Epidermal melanocyte (primary cell): ENCODE results near the gene EIF5.
A peak's percentile ranks its signal among the peaks of the same experiment; 100 is the strongest.

Experiments used
- DNase-seq: peaks from one replicate; pipeline ENCODE4 v3.0.0; 2011; ENCODE audit warnings: low spot score; ENCODE audit not compliant: insufficient read length

Gene EIF5

GRCh38 chr14:103333754-103334643 lies at the start of gene EIF5:
EIF5 (plus strand) TSS chr14:103334237; CDS start chr14:103335861, 1,624 bp downstream.
- peak; percentile 83 for DNase-seq

GRCh38 chr14:103284574-103285467 lies 49.2 kb upstream of the EIF5 start:
- DNase-seq: no peak

GRCh38 chr14:103286460-103286859 lies 47.6 kb upstream of the EIF5 start:
- DNase-seq: no peak

GRCh38 chr14:103286968-103287850 lies 46.8 kb upstream of the EIF5 start:
- DNase-seq: no peak

- no peak for DNase-seq
Measured at GRCh38 chr14:103288076-103288766, 45.8 kb upstream of the EIF5 start.

- no peak for DNase-seq
Measured at GRCh38 chr14:103290056-103290455, 44.0 kb upstream of the EIF5 start.

- no peak for DNase-seq
Measured at GRCh38 chr14:103290494-103290893, 43.5 kb upstream of the EIF5 start.

GRCh38 chr14:103290961-103291360 lies 43.1 kb upstream of the EIF5 start:
- no peak for DNase-seq

- peak; percentile 87 for DNase-seq
Measured at GRCh38 chr14:103292426-103293374, 41.3 kb upstream of the EIF5 start.

GRCh38 chr14:103293465-103293864 lies 40.6 kb upstream of the EIF5 start:
- no peak for DNase-seq

GRCh38 chr14:103294091-103294490 lies 39.9 kb upstream of the EIF5 start:
- no peak for DNase-seq

GRCh38 chr14:103296007-103296406 lies 38.0 kb upstream of the EIF5 start:
- DNase-seq: no peak

- DNase-seq: no peak
Measured at GRCh38 chr14:103296987-103297386, 37.0 kb upstream of the EIF5 start.

- no peak for DNase-seq
Measured at GRCh38 chr14:103298620-103299019, 35.4 kb upstream of the EIF5 start.

GRCh38 chr14:103301512-103302354 lies 32.3 kb upstream of the EIF5 start:
- DNase-seq: no peak

GRCh38 chr14:103302966-103303365 lies 31.1 kb upstream of the EIF5 start:
- no peak for DNase-seq

GRCh38 chr14:103304706-103305105 lies 29.3 kb upstream of the EIF5 start:
- DNase-seq: no peak
